GM23338 (cell line): ENCODE measurements around the gene OGT. TPM values are rescaled to one million over a fixed set of nuclear protein-coding genes. Genes with fewer than 3 reads are reported as not detected.

ENCODE experiments used
- ATAC-seq: fragments of 200-7000 bp; cut with Tn5 transposase; 3 replicates; pipeline ENCODE4 v1.9.1; 2020
- DNase-seq: peaks from one replicate; pipeline ENCODE4 v3.0.0-alpha.2; 2015; ENCODE audit warnings: low spot score
- H2AFZ ChIP-seq: fragments of 200-600 bp; sonication (generic); 2 replicates; pipeline ENCODE4 v1.8.0; 2016; ENCODE audit warnings: antibody characterized with exemption, mild to moderate bottlenecking, moderate library complexity
- H3F3A ChIP-seq: fragments of 200-600 bp; sonication (generic); replicated peaks from 2 replicates; pipeline ENCODE4 v1.8.0; 2017; ENCODE audit warnings: antibody characterized with exemption, mixed run types, low read depth
- H3K27ac ChIP-seq: fragments of 200-600 bp; sonication (generic); 2 replicates; pipeline ENCODE4 v1.6.1; 2016; ENCODE audit warnings: low read depth
- H3K27me3 ChIP-seq: fragments of 200-600 bp; sonication (generic); 2 replicates; pipeline ENCODE4 v1.8.0; 2016; ENCODE audit warnings: mild to moderate bottlenecking, mixed run types, moderate library complexity; ENCODE audit not compliant: insufficient read depth
- H3K36me3 ChIP-seq: fragments of 200-600 bp; sonication (generic); 2 replicates; pipeline ENCODE4 v1.8.0; 2016; ENCODE audit warnings: mild to moderate bottlenecking; ENCODE audit not compliant: insufficient read depth
- H3K4me1 ChIP-seq: fragments of 200-600 bp; sonication (generic); 2 replicates; pipeline ENCODE4 v1.8.0; 2016; ENCODE audit warnings: mild to moderate bottlenecking, moderate library complexity; ENCODE audit not compliant: insufficient read depth
- H3K4me2 ChIP-seq: fragments of 200-600 bp; sonication (generic); 2 replicates; pipeline ENCODE4 v1.7.1; 2017; ENCODE audit warnings: mixed run types
- H3K4me3 ChIP-seq: fragments of 200-600 bp; sonication (generic); 2 replicates; pipeline ENCODE4 v1.6.1; 2016; ENCODE audit warnings: mixed run types
- H3K79me2 ChIP-seq: fragments of 200-600 bp; sonication (generic); replicated peaks from 2 replicates; pipeline ENCODE4 v1.8.0; 2017; ENCODE audit warnings: mild to moderate bottlenecking; ENCODE audit not compliant: insufficient read depth
- H3K9me2 ChIP-seq: fragments of 200-600 bp; sonication (generic); 2 replicates; pipeline ENCODE4 v1.8.0; 2017; ENCODE audit not compliant: insufficient read depth
- H4K20me1 ChIP-seq: fragments of 200-600 bp; sonication (generic); replicated peaks from 2 replicates; pipeline ENCODE4 v1.8.0; 2017; ENCODE audit warnings: mild to moderate bottlenecking; ENCODE audit not compliant: insufficient read depth
- H3K27ac Mint-ChIP-seq: 2 replicates; pipeline ENCODE4 v1.8.0; 2020; ENCODE audit warnings: inconsistent platforms, mild to moderate bottlenecking, moderate library complexity, mixed read lengths
- H3K27me3 Mint-ChIP-seq: 3 replicates; pipeline ENCODE4 v1.8.0; 2022; ENCODE audit warnings: low read depth, mild to moderate bottlenecking, moderate library complexity, mixed read lengths, inconsistent platforms; ENCODE audit not compliant: insufficient read depth, poor library complexity
- H3K36me3 Mint-ChIP-seq: 3 replicates; pipeline ENCODE4 v1.8.0; 2021; ENCODE audit warnings: low read depth, mild to moderate bottlenecking, inconsistent platforms, moderate library complexity, mixed read lengths
- H3K4me1 Mint-ChIP-seq: 3 replicates; pipeline ENCODE4 v1.8.0; 2020; ENCODE audit warnings: mild to moderate bottlenecking, inconsistent platforms, mixed read lengths
- H3K4me3 Mint-ChIP-seq: 3 replicates; pipeline ENCODE4 v1.8.0; 2021; ENCODE audit warnings: moderate library complexity, mild to moderate bottlenecking, inconsistent platforms, mixed read lengths
- H3K9me3 Mint-ChIP-seq: 3 replicates; pipeline ENCODE4 v1.8.0; 2020; ENCODE audit warnings: moderate library complexity, mild to moderate bottlenecking, inconsistent platforms, mixed read lengths
- CREB1 ChIP-seq: fragments of 250-450 bp; sonication (Bioruptor Pico); IDR thresholded peaks from 2 replicates; pipeline ENCODE4 v1.5.0; 2020; ENCODE audit warnings: low read depth, mild to moderate bottlenecking, moderate library complexity
- EZH2 ChIP-seq: fragments of 200-600 bp; sonication (generic); IDR thresholded peaks from one replicate; pipeline ENCODE4 v1.8.0; 2017; ENCODE audit warnings: antibody characterized with exemption, mild to moderate bottlenecking, low read depth; ENCODE audit not compliant: unreplicated experiment
- EZH2phosphoT487 ChIP-seq: fragments of 200-600 bp; sonication (generic); IDR thresholded peaks from one replicate; pipeline ENCODE4 v1.8.1; 2018; ENCODE audit warnings: antibody characterized with exemption; ENCODE audit not compliant: unreplicated experiment
- JUNB ChIP-seq: IDR thresholded peaks from one replicate; pipeline ENCODE4 v1.6.1; 2016; ENCODE audit warnings: antibody characterized with exemption; ENCODE audit not compliant: unreplicated experiment
- NANOG ChIP-seq: IDR thresholded peaks from 2 replicates; pipeline ENCODE4 v1.6.1; 2016; ENCODE audit warnings: antibody characterized with exemption, borderline replicate concordance
- POLR2AphosphoS5 ChIP-seq: IDR thresholded peaks from 2 replicates; pipeline ENCODE4 v1.6.1; 2016; ENCODE audit warnings: antibody characterized with exemption, low read depth
- ZNF114 ChIP-seq: fragments of 250-450 bp; sonication (Bioruptor Pico); IDR thresholded peaks from 2 replicates; pipeline ENCODE4 v1.5.0; 2020; ENCODE audit warnings: mild to moderate bottlenecking, moderate library complexity
- ZNF331 ChIP-seq: fragments of 250-450 bp; sonication (Bioruptor Pico); IDR thresholded peaks from 2 replicates; pipeline ENCODE4 v1.5.0; 2020; ENCODE audit warnings: low read depth, mild to moderate bottlenecking, moderate library complexity
- polyA plus RNA-seq: library from polyadenylated mRNA; unstranded; fragments of >200 nt; fragmentation: Nextera tagmentation; extraction: Ambion mirVana; gene quantifications from 2 replicates; pipeline ENCODE4 v1.2.1, GENCODE V29; 2016
- total RNA-seq: library from RNA; depleted of rRNA; stranded (reverse); fragments of >200 nt; shearing (Covaris generic); gene quantifications from 2 replicates; pipeline ENCODE4 v1.2.3, GENCODE V29; 2014
- TF ChIP-seq, protein P1 (sequence below): IDR thresholded peaks from one replicate; pipeline ENCODE4 v1.6.1; 2018; ENCODE audit warnings: antibody characterized with exemption; ENCODE audit not compliant: unreplicated experiment
- TF ChIP-seq, protein P2 (sequence below), 2 experiments: fragments of 200-600 bp in 1 of 2; sonication (generic) in 1 of 2; conservative IDR thresholded peaks; 2 replicates each; pipeline versions ENCODE4 v1.5.1 to v1.6.1; 2016 to 2017; ENCODE audit warnings: antibody characterized with exemption in 2 of 2, low read depth in 2 of 2, mild to moderate bottlenecking in 2 of 2, moderate library complexity in 1 of 2
- TF ChIP-seq, protein P3 (sequence below): fragments of 250-450 bp; sonication (Bioruptor Pico); IDR thresholded peaks from 2 replicates; pipeline ENCODE4 v1.5.0; 2020; ENCODE audit warnings: mild to moderate bottlenecking, moderate library complexity

The OGT gene
- total and polyA plus RNA-seq, 2 experiments from 2014 or later, result 43.3 to 163 TPM

DNA sequence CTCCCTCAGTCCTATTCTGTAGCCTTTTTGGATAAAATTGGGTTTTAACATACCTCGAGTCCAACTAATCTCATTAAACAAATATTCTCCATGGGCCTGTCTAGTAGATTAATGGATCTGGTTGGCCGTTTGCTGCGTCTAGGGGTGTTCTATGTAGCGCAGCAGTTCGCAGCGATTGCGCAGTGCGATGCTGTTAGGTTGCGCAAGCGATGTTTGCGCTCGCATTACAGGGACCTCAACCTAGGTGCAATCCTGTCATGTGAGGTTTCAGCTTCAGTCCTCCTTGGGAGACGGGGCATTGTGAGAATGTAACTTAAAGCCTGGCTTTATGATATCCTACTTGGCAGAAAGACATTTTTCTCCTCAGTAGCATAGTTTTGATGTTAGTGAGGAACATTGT is 14.0 kb downstream of the OGT start:
- H3K4me3 Mint-ChIP-seq, result no peak overlapping the region
- TF ChIP-seq, protein P1, sequence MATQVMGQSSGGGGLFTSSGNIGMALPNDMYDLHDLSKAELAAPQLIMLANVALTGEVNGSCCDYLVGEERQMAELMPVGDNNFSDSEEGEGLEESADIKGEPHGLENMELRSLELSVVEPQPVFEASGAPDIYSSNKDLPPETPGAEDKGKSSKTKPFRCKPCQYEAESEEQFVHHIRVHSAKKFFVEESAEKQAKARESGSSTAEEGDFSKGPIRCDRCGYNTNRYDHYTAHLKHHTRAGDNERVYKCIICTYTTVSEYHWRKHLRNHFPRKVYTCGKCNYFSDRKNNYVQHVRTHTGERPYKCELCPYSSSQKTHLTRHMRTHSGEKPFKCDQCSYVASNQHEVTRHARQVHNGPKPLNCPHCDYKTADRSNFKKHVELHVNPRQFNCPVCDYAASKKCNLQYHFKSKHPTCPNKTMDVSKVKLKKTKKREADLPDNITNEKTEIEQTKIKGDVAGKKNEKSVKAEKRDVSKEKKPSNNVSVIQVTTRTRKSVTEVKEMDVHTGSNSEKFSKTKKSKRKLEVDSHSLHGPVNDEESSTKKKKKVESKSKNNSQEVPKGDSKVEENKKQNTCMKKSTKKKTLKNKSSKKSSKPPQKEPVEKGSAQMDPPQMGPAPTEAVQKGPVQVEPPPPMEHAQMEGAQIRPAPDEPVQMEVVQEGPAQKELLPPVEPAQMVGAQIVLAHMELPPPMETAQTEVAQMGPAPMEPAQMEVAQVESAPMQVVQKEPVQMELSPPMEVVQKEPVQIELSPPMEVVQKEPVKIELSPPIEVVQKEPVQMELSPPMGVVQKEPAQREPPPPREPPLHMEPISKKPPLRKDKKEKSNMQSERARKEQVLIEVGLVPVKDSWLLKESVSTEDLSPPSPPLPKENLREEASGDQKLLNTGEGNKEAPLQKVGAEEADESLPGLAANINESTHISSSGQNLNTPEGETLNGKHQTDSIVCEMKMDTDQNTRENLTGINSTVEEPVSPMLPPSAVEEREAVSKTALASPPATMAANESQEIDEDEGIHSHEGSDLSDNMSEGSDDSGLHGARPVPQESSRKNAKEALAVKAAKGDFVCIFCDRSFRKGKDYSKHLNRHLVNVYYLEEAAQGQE, result no peak
- TF ChIP-seq ZNF331 (CRISPR knock-in tag) (no peak), POLR2AphosphoS5 (no peak), JUNB (no peak), EZH2phosphoT487 (no peak), EZH2 (no peak), CREB1 (CRISPR knock-in tag) (no peak), NANOG (no peak), ZNF114 (no peak)
- TF ChIP-seq, protein P2, sequence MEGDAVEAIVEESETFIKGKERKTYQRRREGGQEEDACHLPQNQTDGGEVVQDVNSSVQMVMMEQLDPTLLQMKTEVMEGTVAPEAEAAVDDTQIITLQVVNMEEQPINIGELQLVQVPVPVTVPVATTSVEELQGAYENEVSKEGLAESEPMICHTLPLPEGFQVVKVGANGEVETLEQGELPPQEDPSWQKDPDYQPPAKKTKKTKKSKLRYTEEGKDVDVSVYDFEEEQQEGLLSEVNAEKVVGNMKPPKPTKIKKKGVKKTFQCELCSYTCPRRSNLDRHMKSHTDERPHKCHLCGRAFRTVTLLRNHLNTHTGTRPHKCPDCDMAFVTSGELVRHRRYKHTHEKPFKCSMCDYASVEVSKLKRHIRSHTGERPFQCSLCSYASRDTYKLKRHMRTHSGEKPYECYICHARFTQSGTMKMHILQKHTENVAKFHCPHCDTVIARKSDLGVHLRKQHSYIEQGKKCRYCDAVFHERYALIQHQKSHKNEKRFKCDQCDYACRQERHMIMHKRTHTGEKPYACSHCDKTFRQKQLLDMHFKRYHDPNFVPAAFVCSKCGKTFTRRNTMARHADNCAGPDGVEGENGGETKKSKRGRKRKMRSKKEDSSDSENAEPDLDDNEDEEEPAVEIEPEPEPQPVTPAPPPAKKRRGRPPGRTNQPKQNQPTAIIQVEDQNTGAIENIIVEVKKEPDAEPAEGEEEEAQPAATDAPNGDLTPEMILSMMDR (conservative IDR thresholded peaks at IDR 0.05; ENCODE audit: low read depth in 2 of 2), result no peak
- TF ChIP-seq, protein P3, sequence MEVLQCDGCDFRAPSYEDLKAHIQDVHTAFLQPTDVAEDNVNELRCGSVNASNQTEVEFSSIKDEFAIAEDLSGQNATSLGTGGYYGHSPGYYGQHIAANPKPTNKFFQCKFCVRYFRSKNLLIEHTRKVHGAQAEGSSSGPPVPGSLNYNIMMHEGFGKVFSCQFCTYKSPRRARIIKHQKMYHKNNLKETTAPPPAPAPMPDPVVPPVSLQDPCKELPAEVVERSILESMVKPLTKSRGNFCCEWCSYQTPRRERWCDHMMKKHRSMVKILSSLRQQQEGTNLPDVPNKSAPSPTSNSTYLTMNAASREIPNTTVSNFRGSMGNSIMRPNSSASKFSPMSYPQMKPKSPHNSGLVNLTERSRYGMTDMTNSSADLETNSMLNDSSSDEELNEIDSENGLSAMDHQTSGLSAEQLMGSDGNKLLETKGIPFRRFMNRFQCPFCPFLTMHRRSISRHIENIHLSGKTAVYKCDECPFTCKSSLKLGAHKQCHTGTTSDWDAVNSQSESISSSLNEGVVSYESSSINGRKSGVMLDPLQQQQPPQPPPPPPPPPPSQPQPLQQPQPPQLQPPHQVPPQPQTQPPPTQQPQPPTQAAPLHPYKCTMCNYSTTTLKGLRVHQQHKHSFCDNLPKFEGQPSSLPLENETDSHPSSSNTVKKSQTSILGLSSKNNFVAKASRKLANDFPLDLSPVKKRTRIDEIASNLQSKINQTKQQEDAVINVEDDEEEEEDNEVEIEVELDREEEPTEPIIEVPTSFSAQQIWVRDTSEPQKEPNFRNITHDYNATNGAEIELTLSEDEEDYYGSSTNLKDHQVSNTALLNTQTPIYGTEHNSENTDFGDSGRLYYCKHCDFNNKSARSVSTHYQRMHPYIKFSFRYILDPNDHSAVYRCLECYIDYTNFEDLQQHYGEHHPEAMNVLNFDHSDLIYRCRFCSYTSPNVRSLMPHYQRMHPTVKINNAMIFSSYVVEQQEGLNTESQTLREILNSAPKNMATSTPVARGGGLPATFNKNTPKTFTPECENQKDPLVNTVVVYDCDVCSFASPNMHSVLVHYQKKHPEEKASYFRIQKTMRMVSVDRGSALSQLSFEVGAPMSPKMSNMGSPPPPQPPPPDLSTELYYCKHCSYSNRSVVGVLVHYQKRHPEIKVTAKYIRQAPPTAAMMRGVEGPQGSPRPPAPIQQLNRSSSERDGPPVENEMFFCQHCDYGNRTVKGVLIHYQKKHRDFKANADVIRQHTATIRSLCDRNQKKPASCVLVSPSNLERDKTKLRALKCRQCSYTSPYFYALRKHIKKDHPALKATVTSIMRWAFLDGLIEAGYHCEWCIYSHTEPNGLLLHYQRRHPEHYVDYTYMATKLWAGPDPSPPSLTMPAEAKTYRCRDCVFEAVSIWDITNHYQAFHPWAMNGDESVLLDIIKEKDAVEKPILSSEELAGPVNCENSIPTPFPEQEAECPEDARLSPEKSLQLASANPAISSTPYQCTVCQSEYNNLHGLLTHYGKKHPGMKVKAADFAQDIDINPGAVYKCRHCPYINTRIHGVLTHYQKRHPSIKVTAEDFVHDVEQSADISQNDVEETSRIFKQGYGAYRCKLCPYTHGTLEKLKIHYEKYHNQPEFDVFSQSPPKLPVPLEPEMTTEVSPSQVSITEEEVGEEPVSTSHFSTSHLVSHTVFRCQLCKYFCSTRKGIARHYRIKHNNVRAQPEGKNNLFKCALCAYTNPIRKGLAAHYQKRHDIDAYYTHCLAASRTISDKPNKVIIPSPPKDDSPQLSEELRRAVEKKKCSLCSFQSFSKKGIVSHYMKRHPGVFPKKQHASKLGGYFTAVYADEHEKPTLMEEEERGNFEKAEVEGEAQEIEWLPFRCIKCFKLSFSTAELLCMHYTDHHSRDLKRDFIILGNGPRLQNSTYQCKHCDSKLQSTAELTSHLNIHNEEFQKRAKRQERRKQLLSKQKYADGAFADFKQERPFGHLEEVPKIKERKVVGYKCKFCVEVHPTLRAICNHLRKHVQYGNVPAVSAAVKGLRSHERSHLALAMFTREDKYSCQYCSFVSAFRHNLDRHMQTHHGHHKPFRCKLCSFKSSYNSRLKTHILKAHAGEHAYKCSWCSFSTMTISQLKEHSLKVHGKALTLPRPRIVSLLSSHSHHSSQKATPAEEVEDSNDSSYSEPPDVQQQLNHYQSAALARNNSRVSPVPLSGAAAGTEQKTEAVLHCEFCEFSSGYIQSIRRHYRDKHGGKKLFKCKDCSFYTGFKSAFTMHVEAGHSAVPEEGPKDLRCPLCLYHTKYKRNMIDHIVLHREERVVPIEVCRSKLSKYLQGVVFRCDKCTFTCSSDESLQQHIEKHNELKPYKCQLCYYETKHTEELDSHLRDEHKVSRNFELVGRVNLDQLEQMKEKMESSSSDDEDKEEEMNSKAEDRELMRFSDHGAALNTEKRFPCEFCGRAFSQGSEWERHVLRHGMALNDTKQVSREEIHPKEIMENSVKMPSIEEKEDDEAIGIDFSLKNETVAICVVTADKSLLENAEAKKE, result no peak
- Histone ChIP-seq H3F3A (no peaks in the 10 kb centered on the region), H3K4me1 (peaks cover 12% of the 10 kb centered on the region), H3K9me2 (no peaks in the 10 kb centered on the region), H3K36me3 (peaks cover 21% of the 10 kb centered on the region; the same call in 1 of the 2 replicates), H4K20me1 (peaks cover 19% of the 10 kb centered on the region), H3K27ac (no peak overlapping the region), H2AFZ (no peak overlapping the region), H3K27me3 (no peaks in the 10 kb centered on the region), H3K4me3 (no peak overlapping the region), H3K79me2 (peaks cover 78% of the 10 kb centered on the region), H3K4me2 (no peak overlapping the region)
- DNase-seq (no peak), ATAC-seq (no peak)
- H3K27me3 Mint-ChIP-seq, result peaks cover 4% of the 10 kb centered on the region
- H3K36me3 Mint-ChIP-seq, result peaks cover 61% of the 10 kb centered on the region
- H3K9me3 Mint-ChIP-seq, result no peaks in the 10 kb centered on the region
- H3K4me1 Mint-ChIP-seq, result peaks cover 26% of the 10 kb centered on the region
- H3K27ac Mint-ChIP-seq, result no peak overlapping the region
